Loucy (cell line): ENCODE measurements around the gene SP3.

Experiments used
- CTCF ChIP-seq: fragments of 200-600 bp; sonication (generic); conservative IDR thresholded peaks from 2 replicates; pipeline ENCODE4 v1.5.1; 2014; ENCODE audit warnings: mild to moderate bottlenecking, antibody characterized with exemption, low read length
- EZH2phosphoT487 ChIP-seq: fragments of 200-600 bp; IDR thresholded peaks from 2 replicates; pipeline ENCODE4 v1.6.1; 2018; ENCODE audit warnings: antibody characterized with exemption, mild to moderate bottlenecking, moderate library complexity, borderline replicate concordance

- TF ChIP-seq CTCF: peak; percentile 43
- TF ChIP-seq EZH2phosphoT487: no peak
Measured at GRCh38 chr2:173955004-173955403, 10.2 kb downstream of the SP3 start.
